Measurements from ENCODE around the gene HBA1. TPM values are rescaled to one million over a fixed set of nuclear protein-coding genes. Genes with fewer than 3 reads are reported as not detected.
"Not testable (repeated sequence)": the region's sequence is repeated elsewhere in the genome, so short reads cannot be mapped to it uniquely, and the experiment has no call there.

The HBA1 gene
- total RNA-seq, 1 experiment from 2014 or later: not detected

GRCh38 chr16:159136-159849, 17.2 kb upstream of the HBA1 start:
- DNase-seq (ENCODE audit: low spot score): no peak

GRCh38 chr16:160242-160641, 16.2 kb upstream of the HBA1 start:
- DNase-seq (ENCODE audit: low spot score): not testable (repeated sequence)

GRCh38 chr16:160691-161190, 15.7 kb upstream of the HBA1 start:
- DNase-seq (ENCODE audit: low spot score): no peak

DNA sequence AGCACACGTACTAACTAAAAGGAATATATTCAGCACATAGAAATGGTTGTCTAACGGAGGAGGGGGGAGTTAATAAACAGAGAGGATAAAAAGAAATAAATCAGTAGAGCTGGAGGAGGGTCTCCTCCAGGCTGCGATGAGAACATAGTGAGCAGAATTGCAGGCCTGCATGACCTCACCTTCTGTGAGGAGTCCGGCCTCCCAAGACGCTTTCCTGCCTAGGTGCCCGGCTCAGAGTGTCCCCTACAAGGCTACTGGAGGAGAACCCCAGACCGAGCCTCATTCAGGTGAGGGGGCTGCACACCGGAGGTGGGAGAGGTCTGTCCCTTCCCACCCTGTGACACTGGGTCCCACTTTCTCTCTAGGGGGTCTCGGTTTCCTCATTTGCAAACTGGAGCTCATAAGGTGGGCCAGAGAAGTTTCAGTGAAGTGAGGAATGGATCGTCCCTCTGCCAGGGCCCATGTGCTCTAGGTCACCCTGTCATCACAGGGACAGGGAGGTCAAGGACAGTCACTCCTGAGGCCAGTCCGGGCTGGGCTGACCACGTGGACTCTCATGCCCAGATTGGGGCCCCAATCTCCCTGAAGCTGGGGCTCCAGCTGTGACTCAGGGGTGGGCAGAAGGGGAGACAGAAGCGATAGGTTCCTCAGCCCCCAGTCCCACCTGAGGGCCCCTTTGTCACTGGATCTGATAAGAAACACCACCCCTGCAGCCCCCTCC, 14.0 kb upstream of the HBA1 start:
- DNase-seq (ENCODE audit: low spot score): no peak

GRCh38 chr16:163139-163538, 13.3 kb upstream of the HBA1 start:
- not testable (repeated sequence) for DNase-seq (ENCODE audit: low spot score)

DNA sequence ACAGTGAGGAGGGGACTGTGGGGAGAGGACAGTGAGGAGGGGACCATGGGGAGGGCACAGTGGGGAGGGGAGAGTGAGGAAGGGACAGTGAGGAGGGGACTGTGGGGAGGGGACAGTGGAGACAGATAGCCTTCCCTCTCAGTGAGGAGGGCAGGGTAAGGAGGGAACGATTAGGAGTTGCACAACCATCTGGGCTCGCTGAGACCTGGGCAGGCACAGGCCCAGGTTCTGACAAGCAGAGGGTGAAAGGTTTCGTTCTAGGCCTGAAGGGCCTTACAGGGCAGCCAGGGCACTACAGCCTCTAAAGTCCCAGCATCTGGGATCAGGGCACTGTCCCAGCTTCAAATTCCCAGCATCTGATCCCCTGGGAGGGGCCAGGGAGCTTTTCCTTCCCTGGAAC, 12.8 kb upstream of the HBA1 start:
- not testable (repeated sequence) for DNase-seq (ENCODE audit: low spot score)

DNA sequence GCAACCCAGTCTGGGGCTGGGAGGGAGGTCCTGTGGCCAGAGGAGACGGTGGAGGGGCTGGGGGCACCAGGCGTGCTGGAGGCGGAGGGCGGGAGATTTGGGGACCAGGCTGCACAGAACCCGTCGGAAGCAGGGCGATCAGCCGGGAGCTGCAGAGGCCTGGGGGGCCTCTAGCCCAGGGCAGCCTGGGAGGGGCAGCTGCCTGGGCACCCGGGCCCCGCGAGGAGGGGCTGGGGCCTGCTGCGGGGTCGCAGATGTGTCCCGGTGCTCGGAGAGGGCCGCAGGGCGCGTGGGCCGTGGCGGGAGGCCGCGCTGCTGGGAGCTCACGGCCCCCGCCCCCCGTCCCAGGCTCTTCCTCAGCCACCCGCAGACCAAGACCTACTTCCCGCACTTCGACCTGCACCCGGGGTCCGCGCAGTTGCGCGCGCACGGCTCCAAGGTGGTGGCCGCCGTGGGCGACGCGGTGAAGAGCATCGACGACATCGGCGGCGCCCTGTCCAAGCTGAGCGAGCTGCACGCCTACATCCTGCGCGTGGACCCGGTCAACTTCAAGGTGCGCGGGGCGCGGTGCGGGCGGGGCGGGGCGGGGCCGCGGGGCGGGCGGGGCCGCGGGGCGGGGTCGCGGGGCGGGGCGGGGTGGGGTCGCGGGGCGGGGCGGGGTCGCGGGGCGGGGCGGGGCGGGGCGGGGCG, 12.2 kb upstream of the HBA1 start:
- not testable (repeated sequence) for DNase-seq (ENCODE audit: low spot score)

GRCh38 chr16:164827-165538, 11.5 kb upstream of the HBA1 start:
- DNase-seq (ENCODE audit: low spot score): no peak

DNA sequence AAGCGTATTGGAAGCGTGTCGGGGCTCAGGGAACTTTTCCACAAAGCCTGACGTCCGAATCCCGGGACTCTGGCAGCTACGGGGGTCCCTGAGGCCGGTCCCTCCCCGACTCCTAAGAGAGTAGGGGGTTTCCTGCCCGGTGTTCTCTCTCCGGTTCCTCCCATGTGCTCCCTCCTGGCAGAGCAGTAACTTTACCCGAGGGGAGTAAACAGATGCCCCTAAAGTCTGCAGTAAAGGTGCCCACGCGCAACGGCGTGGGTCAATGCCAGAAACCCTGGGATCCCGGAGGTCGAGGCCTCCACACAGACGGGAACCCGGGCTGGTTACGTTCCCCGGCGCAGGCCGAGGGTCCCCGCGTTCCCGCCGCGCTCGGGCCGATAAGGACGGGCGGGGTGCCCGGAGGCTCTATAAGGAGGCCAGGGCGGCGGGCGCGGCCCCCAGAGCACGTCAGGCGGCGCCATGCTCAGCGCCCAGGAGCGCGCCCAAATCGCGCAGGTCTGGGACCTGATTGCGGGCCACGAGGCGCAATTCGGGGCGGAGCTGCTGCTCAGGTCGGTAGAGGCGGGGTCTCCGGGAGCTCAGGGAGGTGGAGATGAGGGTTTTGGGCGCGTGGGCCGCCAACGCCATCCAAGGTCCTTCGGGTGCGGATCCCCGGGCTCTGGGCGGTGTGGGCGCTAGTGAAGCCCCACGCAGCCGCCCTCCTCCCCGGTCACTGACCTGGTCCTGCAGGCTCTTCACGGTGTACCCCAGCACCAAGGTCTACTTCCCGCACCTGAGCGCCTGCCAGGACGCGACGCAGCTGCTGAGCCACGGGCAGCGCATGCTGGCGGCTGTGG, 10.7 kb upstream of the HBA1 start, which contains the start of gene HBM:
HBM (plus strand) TSS at position 440 of the 836 bp plus-strand sequence; CDS start at position 460, 20 bp downstream.
- DNase-seq (ENCODE audit: low spot score): no peak

GRCh38 chr16:166375-167121, 9.9 kb upstream of the HBA1 start:
- no peak for DNase-seq (ENCODE audit: low spot score)

DNA sequence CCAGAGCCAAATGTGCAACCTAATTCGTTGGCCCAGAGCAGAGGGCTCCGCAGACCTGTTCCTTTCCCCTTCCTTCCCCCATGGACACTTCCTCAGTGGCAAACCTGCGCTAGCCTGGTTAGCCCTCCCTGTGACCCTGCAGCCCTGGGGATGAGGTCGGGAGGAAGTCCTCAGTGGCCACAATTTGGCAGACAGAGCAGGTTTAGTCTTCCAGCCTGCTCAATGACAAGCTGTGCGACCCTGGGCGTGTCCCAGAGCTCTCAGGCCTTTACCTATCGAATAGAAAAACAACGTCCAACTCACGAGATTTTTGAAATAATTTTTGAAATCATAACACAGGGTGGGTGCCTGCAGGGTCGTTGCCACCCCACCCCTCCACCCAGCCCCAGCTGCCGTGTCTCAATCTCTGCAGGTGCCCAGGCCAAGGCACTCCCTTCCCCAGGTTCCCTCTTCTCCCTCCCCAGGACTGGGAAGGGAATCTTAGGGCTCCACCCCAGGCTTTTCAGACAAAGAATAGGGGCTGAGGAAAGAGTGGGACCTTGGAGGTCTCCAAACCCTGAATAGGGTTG, 9.3 kb upstream of the HBA1 start:
- DNase-seq (ENCODE audit: low spot score): no peak

DNA sequence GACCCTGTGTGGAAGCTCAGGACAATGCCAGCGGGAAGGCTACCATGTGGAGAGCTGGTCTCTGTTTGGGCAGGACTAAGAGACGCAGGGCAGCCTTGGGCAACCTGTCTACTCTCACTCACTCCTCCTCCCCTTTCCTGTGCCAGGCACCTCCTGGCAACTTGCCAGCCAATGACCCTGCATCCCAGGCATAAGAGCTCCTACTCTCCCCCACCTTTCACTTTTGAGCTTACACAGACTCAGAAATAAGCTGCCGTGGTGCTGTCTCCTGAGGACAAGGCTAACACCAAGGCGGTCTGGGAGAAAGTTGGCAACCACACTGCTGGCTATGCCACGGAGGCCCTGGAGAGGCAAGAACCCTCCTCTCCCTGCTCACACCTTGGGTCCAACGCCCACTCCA, 8.1 kb upstream of the HBA1 start:
- no peak for DNase-seq (ENCODE audit: low spot score)

DNA sequence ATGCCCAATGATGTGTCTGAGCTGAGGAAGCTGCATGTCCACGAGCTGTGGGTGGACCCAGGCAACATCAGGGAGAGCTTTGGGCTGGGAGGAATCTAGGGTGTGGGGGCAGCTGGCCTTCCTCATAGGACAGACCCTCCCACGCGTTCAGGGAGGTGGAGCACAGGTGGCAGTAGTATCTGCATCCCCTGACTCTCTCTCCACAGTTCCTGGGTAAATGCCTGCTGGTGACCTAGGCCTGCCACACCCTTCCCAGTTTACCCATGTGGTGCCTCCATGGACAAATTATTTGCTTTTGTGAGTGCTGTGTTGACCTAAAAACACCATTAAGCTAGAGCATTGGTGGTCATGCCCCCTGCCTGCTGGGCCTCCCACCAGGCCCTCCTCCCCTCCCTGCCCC, 7.5 kb upstream of the HBA1 start:
- no peak for DNase-seq (ENCODE audit: low spot score)

GRCh38 chr16:170088-170507, 6.4 kb upstream of the HBA1 start:
- DNase-seq (ENCODE audit: low spot score): not testable (repeated sequence)

DNA sequence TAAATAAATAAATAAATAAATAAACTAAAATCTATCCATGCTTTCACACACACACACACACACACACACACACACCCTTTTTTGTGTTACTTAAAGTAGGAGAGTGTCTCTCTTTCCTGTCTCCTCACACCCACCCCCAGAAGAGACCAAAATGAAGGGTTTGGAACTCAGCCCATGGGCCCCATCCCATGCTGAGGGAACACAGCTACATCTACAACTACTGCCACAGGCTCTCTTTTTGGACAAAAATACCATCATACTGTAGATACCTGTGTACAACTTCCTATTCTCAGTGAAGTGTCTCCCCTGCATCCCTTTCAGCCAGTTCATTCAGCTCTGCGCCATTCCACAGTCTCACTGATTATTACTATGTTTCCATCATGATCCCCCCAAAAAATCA, 5.7 kb upstream of the HBA1 start:
- no peak for DNase-seq (ENCODE audit: low spot score)

GRCh38 chr16:172374-172941, 4.0 kb upstream of the HBA1 start, which contains the start of gene HBA2:
TSS of gene HBA2 (plus strand) at chr16:172876. CDS start at chr16:172913, 37 bp downstream.
- not testable (repeated sequence) for DNase-seq (ENCODE audit: low spot score)

DNA sequence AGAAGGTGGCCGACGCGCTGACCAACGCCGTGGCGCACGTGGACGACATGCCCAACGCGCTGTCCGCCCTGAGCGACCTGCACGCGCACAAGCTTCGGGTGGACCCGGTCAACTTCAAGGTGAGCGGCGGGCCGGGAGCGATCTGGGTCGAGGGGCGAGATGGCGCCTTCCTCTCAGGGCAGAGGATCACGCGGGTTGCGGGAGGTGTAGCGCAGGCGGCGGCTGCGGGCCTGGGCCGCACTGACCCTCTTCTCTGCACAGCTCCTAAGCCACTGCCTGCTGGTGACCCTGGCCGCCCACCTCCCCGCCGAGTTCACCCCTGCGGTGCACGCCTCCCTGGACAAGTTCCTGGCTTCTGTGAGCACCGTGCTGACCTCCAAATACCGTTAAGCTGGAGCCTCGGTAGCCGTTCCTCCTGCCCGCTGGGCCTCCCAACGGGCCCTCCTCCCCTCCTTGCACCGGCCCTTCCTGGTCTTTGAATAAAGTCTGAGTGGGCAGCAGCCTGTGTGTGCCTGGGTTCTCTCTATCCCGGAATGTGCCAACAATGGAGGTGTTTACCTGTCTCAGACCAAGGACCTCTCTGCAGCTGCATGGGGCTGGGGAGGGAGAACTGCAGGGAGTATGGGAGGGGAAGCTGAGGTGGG, 3.1 kb upstream of the HBA1 start:
- not testable (repeated sequence) for DNase-seq (ENCODE audit: low spot score)

DNA sequence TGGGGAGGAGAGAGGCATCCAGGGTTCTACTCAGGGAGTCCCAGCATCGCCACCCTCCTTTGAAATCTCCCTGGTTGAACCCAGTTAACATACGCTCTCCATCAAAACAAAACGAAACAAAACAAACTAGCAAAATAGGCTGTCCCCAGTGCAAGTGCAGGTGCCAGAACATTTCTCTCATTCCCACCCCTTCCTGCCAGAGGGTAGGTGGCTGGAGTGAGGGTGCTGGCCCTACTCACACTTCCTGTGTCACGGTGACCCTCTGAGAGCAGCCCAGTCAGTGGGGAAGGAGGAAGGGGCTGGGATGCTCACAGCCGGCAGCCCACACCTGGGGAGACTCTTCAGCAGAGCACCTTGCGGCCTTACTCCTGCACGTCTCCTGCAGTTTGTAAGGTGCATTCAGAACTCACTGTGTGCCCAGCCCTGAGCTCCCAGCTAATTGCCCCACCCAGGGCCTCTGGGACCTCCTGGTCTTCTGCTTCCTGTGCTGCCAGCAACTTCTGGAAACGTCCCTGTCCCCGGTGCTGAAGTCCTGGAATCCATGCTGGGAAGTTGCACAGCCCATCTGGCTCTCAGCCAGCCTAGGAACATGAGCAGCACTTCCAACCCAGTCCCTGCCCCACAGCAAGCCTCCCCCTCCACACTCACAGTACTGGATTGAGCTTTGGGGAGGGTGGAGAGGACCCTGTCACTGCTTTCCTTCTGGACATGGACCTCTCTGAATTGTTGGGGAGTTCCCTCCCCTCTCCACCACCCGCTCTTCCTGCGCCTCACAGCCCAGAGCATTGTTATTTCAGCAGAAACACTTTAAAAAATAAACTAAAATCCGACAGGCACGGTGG, 2.3 kb upstream of the HBA1 start:
- not testable (repeated sequence) for DNase-seq (ENCODE audit: low spot score)
